Measurements from ENCODE around the gene FBXO31.

DNA sequence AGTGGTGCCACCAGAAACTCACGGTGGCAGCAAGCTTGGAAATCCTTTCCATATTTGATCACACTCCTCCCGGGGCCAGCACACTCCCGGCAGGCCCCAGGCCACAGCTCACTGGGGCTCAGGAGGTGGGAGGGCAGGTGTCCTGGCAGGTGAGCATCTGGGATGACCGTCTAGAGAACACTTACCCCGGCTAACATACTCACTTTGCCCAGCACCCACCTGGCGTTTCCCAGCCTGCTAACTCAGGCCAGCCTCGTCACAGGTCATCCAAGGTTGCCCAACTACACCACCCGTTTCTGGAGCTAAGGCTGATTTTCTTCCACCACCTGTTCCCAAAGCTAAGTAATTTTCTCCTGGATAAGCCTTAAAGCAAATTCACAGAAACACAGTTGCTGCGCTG is 24.9 kb downstream of the FBXO31 start:
- TF ChIP-seq POLR2A (IDR thresholded peaks at IDR 0.05; ENCODE audit: low read depth, low read length) (no peak), POLR2AphosphoS5 (IDR thresholded peaks at IDR 0.05; ENCODE audit: low read depth, low read length) (no peak), TAF1 (IDR thresholded peaks at IDR 0.05; ENCODE audit: borderline replicate concordance, low read depth, low read length) (no peak)

All from GM12892 (cell line).